WI38 (cell line): Measurements from ENCODE around the gene SMPD3.

Experiments used
- H3K4me3 ChIP-seq: 2 replicates; pipeline ENCODE4 v1.5.1; 2011; ENCODE audit warnings: low read depth, mild to moderate bottlenecking, control low read depth, low read length
- CTCF ChIP-seq: IDR thresholded peaks from 2 replicates; pipeline ENCODE4 v1.5.1; 2012; ENCODE audit warnings: low read depth, mild to moderate bottlenecking, control low read depth, low read length

Gene SMPD3

GRCh38 chr16:68348639-68349445, 99.5 kb downstream of the SMPD3 start:
- no peak overlapping the region for H3K4me3 ChIP-seq
- TF ChIP-seq CTCF, result no peak

- no peak overlapping the region for H3K4me3 ChIP-seq
- TF ChIP-seq CTCF, result no peak
Observed at GRCh38 chr16:68347605-68348004, 100.7 kb downstream of the SMPD3 start.

GRCh38 chr16:68346892-68347480, 101.3 kb downstream of the SMPD3 start:
- H3K4me3 ChIP-seq, result no peak overlapping the region
- TF ChIP-seq CTCF, result no peak

GRCh38 chr16:68345958-68346635, 102.2 kb downstream of the SMPD3 start:
- H3K4me3 ChIP-seq, result no peak overlapping the region
- no peak for TF ChIP-seq CTCF

- TF ChIP-seq CTCF, result no peak
Observed at GRCh38 chr16:68345351-68345810, 102.9 kb downstream of the SMPD3 start.

GRCh38 chr16:68344252-68344651, 104.1 kb downstream of the SMPD3 start:
- no peak for TF ChIP-seq CTCF
- H3K4me3 ChIP-seq, result no peak overlapping the region

More at GRCh38 chr16:68345351-68345810, 102.9 kb downstream of the SMPD3 start:
- no peak overlapping the region for H3K4me3 ChIP-seq

GRCh38 chr16:68343137-68343536, 105.2 kb downstream of the SMPD3 start:
- no peak overlapping the region for H3K4me3 ChIP-seq
- TF ChIP-seq CTCF, result no peak
